K562 (cell line): Measurements from ENCODE around the gene TMEM209. TPM values are rescaled to one million over a fixed set of nuclear protein-coding genes. Genes with fewer than 3 reads are reported as not detected.
A peak's percentile ranks its signal among the peaks of the same experiment; 100 is the strongest.

Source experiments
- COPS2 ChIP-seq: fragments of 450-650 bp; conservative IDR thresholded peaks from 2 replicates; pipeline ENCODE4 v1.6.1; 2016; ENCODE audit warnings: mild to moderate bottlenecking, moderate library complexity
- CREB3L1 ChIP-seq: fragments of 450-650 bp; IDR thresholded peaks from 2 replicates; pipeline ENCODE4 v1.6.1; 2014; ENCODE audit warnings: low read depth, mild to moderate bottlenecking, moderate library complexity, borderline replicate concordance
- KAT7 ChIP-seq: sonication (generic); formaldehyde crosslinking; IDR thresholded peaks from 2 replicates; pipeline ENCODE4 v1.8.0; 2022; ENCODE audit warnings: missing genetic modification reagents, mild to moderate bottlenecking, borderline replicate concordance
- MEIS2 ChIP-seq: fragments of 450-650 bp; IDR thresholded peaks from 2 replicates; pipeline ENCODE4 v1.6.1; 2014; ENCODE audit warnings: mild to moderate bottlenecking; ENCODE audit not compliant: partially characterized antibody
- SRF ChIP-seq, 2 experiments: fragments of 250-450, 450-650 bp in 1 of 2; sonication (Bioruptor Pico) in 1 of 2; sonication (generic) in 1 of 2; formaldehyde crosslinking; IDR thresholded peaks; 2 replicates each; pipeline versions ENCODE4 v1.5.0 to v1.5.1; 2020 to 2022; ENCODE audit warnings: mild to moderate bottlenecking in 1 of 2, missing genetic modification reagents in 1 of 2
- ZC3H8 ChIP-seq: fragments of 450-650 bp; IDR thresholded peaks from 2 replicates; pipeline ENCODE4 v1.6.1; 2017
- ZFP1 ChIP-seq: fragments of 450-650 bp; formaldehyde crosslinking; IDR thresholded peaks from 2 replicates; pipeline ENCODE4 v1.4.0; 2020; ENCODE audit warnings: mild to moderate bottlenecking, mixed read lengths
- ZNF444 ChIP-seq: fragments of 250-450 bp; sonication (Bioruptor Pico); IDR thresholded peaks from 2 replicates; pipeline ENCODE4 v1.4.0; 2020; ENCODE audit warnings: mild to moderate bottlenecking, moderate library complexity
- ZNF507 ChIP-seq: conservative IDR thresholded peaks from 2 replicates; pipeline ENCODE4 v1.6.1; 2017; ENCODE audit warnings: missing genetic modification characterization, missing compliant biosample characterization
- polyA plus RNA-seq, 8 experiments: library from polyadenylated mRNA; depleted of rRNA in 4 of 8; stranded (reverse) in 5 of 8; unstranded in 3 of 8; fragments of >200 nt; fragmentation: Nextera tagmentation in 2 of 8; fragmentation: Illumina TruSeq in 1 of 8; extraction: Ambion mirVana in 2 of 8; extraction: Trizol in 1 of 8; gene quantifications; 2 replicates each; pipeline versions ENCODE4 v1.2.1 to v1.2.3, GENCODE V29; 2011 to 2014; ENCODE audit warnings: inconsistent platforms in 1 of 8, missing spikeins in 1 of 8
- total RNA-seq, 7 experiments: library from RNA; depleted of rRNA in 6 of 7; stranded (reverse); fragments of >200 nt in 6 of 7; fragmentation: Illumina TruSeq in 2 of 7; extraction: Trizol in 2 of 7; gene quantifications; 2 replicates each; pipeline versions ENCODE4 v1.2.1 to v1.2.3, GENCODE V29; 2011 to 2021; ENCODE audit warnings: low replicate concordance in 1 of 7
- TF ChIP-seq, protein P1 (sequence below): fragments of 450-650 bp; IDR thresholded peaks from 2 replicates; pipeline ENCODE4 v1.6.1; 2016; ENCODE audit warnings: mild to moderate bottlenecking, moderate library complexity
- TF ChIP-seq, protein P2 (sequence below): sonication (generic); formaldehyde crosslinking; IDR thresholded peaks from 2 replicates; pipeline ENCODE4 v1.8.0; 2023; ENCODE audit warnings: mild to moderate bottlenecking, missing genetic modification reagents
- TF ChIP-seq, protein P3 (sequence below): fragments of 250-450 bp; sonication (Bioruptor Pico); IDR thresholded peaks from 2 replicates; pipeline ENCODE4 v1.9.0; 2021; ENCODE audit warnings: mild to moderate bottlenecking

Gene TMEM209
- total and polyA plus RNA-seq, 9 of the 15 experiments (the other 6 are each of a cell fraction or from before 2014, with no cell fraction given): 36.8 to 116 (median 76.6) TPM

DNA sequence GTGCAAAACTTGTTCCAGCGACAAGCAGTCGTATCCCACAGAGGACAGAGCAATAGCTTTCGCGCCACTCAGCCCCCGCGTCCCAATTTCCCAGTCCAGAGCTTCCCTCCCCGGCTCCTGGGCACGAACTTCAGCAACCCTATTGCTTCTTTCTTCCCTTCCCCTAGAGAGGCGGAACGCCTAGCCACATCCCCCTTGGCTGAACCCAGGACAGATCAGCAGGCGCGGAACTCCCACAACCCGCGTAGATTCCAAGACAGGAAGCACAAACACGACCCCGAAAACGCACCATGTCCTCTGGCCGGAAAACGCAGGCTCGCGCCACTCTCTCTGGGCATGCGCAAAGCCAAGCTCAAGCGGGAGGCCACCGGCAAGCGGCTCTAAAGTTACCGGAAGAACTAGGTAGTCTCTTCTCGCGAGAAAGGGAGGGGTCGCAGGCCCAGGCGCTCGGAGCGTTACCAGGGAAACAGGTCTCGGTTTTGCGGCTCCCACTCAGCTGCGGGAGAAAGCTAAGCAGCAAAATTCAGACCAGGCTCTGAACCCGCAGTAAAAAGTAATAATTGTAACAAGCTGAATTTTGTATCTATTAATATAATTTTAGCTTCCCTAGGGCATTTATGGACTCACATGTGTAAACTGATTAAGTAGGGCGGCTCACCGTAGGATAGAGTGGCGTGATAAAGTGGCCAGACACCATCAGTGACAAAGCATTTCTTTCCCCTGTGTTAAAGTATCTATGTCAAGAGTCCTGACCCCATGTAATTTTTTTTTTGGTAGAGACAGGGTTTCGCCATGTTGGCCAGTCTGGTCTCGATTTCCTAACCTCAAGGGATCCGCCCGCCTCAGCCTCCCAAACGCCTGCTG, at the start of gene TMEM209 (continued):
- TF ChIP-seq SRF (CRISPR knock-in tag; IDR thresholded peaks at IDR 0.05) (0 out of 4 replicates have a peak, but pooled peaks of 1 of the 2 experiments have one; percentile 8), ZC3H8 (no peak), CREB3L1 (peak; percentile 99), KAT7 (peak; percentile 23; the same call in 1 of the 2 replicates), ZFP1 (CRISPR knock-in tag) (peak; percentile 52), ZNF507 (tag) (no peak), COPS2 (no peak), ZNF444 (CRISPR knock-in tag) (0 out of 2 replicates have a peak, but pooled peaks have one; percentile 2), MEIS2 (peak; percentile 90)
- TF ChIP-seq, protein P1, sequence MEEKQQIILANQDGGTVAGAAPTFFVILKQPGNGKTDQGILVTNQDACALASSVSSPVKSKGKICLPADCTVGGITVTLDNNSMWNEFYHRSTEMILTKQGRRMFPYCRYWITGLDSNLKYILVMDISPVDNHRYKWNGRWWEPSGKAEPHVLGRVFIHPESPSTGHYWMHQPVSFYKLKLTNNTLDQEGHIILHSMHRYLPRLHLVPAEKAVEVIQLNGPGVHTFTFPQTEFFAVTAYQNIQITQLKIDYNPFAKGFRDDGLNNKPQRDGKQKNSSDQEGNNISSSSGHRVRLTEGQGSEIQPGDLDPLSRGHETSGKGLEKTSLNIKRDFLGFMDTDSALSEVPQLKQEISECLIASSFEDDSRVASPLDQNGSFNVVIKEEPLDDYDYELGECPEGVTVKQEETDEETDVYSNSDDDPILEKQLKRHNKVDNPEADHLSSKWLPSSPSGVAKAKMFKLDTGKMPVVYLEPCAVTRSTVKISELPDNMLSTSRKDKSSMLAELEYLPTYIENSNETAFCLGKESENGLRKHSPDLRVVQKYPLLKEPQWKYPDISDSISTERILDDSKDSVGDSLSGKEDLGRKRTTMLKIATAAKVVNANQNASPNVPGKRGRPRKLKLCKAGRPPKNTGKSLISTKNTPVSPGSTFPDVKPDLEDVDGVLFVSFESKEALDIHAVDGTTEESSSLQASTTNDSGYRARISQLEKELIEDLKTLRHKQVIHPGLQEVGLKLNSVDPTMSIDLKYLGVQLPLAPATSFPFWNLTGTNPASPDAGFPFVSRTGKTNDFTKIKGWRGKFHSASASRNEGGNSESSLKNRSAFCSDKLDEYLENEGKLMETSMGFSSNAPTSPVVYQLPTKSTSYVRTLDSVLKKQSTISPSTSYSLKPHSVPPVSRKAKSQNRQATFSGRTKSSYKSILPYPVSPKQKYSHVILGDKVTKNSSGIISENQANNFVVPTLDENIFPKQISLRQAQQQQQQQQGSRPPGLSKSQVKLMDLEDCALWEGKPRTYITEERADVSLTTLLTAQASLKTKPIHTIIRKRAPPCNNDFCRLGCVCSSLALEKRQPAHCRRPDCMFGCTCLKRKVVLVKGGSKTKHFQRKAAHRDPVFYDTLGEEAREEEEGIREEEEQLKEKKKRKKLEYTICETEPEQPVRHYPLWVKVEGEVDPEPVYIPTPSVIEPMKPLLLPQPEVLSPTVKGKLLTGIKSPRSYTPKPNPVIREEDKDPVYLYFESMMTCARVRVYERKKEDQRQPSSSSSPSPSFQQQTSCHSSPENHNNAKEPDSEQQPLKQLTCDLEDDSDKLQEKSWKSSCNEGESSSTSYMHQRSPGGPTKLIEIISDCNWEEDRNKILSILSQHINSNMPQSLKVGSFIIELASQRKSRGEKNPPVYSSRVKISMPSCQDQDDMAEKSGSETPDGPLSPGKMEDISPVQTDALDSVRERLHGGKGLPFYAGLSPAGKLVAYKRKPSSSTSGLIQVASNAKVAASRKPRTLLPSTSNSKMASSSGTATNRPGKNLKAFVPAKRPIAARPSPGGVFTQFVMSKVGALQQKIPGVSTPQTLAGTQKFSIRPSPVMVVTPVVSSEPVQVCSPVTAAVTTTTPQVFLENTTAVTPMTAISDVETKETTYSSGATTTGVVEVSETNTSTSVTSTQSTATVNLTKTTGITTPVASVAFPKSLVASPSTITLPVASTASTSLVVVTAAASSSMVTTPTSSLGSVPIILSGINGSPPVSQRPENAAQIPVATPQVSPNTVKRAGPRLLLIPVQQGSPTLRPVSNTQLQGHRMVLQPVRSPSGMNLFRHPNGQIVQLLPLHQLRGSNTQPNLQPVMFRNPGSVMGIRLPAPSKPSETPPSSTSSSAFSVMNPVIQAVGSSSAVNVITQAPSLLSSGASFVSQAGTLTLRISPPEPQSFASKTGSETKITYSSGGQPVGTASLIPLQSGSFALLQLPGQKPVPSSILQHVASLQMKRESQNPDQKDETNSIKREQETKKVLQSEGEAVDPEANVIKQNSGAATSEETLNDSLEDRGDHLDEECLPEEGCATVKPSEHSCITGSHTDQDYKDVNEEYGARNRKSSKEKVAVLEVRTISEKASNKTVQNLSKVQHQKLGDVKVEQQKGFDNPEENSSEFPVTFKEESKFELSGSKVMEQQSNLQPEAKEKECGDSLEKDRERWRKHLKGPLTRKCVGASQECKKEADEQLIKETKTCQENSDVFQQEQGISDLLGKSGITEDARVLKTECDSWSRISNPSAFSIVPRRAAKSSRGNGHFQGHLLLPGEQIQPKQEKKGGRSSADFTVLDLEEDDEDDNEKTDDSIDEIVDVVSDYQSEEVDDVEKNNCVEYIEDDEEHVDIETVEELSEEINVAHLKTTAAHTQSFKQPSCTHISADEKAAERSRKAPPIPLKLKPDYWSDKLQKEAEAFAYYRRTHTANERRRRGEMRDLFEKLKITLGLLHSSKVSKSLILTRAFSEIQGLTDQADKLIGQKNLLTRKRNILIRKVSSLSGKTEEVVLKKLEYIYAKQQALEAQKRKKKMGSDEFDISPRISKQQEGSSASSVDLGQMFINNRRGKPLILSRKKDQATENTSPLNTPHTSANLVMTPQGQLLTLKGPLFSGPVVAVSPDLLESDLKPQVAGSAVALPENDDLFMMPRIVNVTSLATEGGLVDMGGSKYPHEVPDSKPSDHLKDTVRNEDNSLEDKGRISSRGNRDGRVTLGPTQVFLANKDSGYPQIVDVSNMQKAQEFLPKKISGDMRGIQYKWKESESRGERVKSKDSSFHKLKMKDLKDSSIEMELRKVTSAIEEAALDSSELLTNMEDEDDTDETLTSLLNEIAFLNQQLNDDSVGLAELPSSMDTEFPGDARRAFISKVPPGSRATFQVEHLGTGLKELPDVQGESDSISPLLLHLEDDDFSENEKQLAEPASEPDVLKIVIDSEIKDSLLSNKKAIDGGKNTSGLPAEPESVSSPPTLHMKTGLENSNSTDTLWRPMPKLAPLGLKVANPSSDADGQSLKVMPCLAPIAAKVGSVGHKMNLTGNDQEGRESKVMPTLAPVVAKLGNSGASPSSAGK: peak; percentile 69; the same call in 1 of the 2 replicates
- TF ChIP-seq, protein P2, sequence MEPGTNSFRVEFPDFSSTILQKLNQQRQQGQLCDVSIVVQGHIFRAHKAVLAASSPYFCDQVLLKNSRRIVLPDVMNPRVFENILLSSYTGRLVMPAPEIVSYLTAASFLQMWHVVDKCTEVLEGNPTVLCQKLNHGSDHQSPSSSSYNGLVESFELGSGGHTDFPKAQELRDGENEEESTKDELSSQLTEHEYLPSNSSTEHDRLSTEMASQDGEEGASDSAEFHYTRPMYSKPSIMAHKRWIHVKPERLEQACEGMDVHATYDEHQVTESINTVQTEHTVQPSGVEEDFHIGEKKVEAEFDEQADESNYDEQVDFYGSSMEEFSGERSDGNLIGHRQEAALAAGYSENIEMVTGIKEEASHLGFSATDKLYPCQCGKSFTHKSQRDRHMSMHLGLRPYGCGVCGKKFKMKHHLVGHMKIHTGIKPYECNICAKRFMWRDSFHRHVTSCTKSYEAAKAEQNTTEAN (CRISPR knock-in tag): no peak
- TF ChIP-seq, protein P3, sequence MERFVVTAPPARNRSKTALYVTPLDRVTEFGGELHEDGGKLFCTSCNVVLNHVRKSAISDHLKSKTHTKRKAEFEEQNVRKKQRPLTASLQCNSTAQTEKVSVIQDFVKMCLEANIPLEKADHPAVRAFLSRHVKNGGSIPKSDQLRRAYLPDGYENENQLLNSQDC: peak; percentile 37; the same call in 1 of the 2 replicates
